Activated naive CD8-positive, alpha-beta T cell treated with anti-CD3 and anti-CD28 coated beads, Interleukin-2, amount 50 U/mL, for 24 hours (primary cell): ENCODE measurements around the gene EFCAB13.

Experiments
- ATAC-seq: fragments of 150-1000 bp; cut with Tn5 transposase; one replicate; pipeline ENCODE4 v1.10.0; 2021
- DNase-seq: peaks from one replicate; pipeline ENCODE4 v3.0.0; 2021
- H3K27ac Mint-ChIP-seq: one replicate; pipeline ENCODE4 v1.8.0; 2021; ENCODE audit warnings: mild to moderate bottlenecking, mixed read lengths
- H3K27me3 Mint-ChIP-seq: one replicate; pipeline ENCODE4 v1.8.0; 2021; ENCODE audit warnings: mixed read lengths
- H3K36me3 Mint-ChIP-seq: one replicate; pipeline ENCODE4 v1.8.0; 2021; ENCODE audit warnings: low read depth, mixed read lengths
- H3K4me1 Mint-ChIP-seq: one replicate; pipeline ENCODE4 v1.8.0; 2021; ENCODE audit warnings: mixed read lengths
- H3K4me3 Mint-ChIP-seq: one replicate; pipeline ENCODE4 v1.8.0; 2021; ENCODE audit warnings: mild to moderate bottlenecking, moderate library complexity, mixed read lengths
- H3K9me3 Mint-ChIP-seq: one replicate; pipeline ENCODE4 v1.8.0; 2021; ENCODE audit warnings: mixed read lengths

The EFCAB13 gene

GRCh38 chr17:47287068-47287467 lies 36.7 kb upstream of the EFCAB13 start:
- Mint-ChIP-seq H3K27me3 (no peaks in the 10 kb centered on the region), H3K4me1 (peaks cover 3% of the 10 kb centered on the region)

GRCh38 chr17:47287639-47288038 lies 36.1 kb upstream of the EFCAB13 start:
- no peak for ATAC-seq
- H3K4me3 Mint-ChIP-seq: no peak overlapping the region
- no peak overlapping the region for H3K27ac Mint-ChIP-seq
- no peaks in the 10 kb centered on the region for H3K36me3 Mint-ChIP-seq
- peaks cover 3% of the 10 kb centered on the region for H3K4me1 Mint-ChIP-seq
- no peaks in the 10 kb centered on the region for H3K27me3 Mint-ChIP-seq
- no peaks in the 10 kb centered on the region for H3K9me3 Mint-ChIP-seq
- DNase-seq: no peak

More at GRCh38 chr17:47287068-47287467, 36.7 kb upstream of the EFCAB13 start:
- H3K4me3 Mint-ChIP-seq: no peak overlapping the region
- ATAC-seq (no peak), DNase-seq (no peak)
- no peak overlapping the region for H3K27ac Mint-ChIP-seq
- no peaks in the 10 kb centered on the region for H3K36me3 Mint-ChIP-seq
- H3K9me3 Mint-ChIP-seq: no peaks in the 10 kb centered on the region

- no peaks in the 10 kb centered on the region for H3K9me3 Mint-ChIP-seq
- H3K4me1 Mint-ChIP-seq: peaks cover 3% of the 10 kb centered on the region
- H3K27ac Mint-ChIP-seq: no peak overlapping the region
- H3K4me3 Mint-ChIP-seq: no peak overlapping the region
- DNase-seq (no peak), ATAC-seq (no peak)
- H3K36me3 Mint-ChIP-seq: no peaks in the 10 kb centered on the region
- H3K27me3 Mint-ChIP-seq: no peaks in the 10 kb centered on the region
Measured at GRCh38 chr17:47288531-47289116, 35.1 kb upstream of the EFCAB13 start.

GRCh38 chr17:47289302-47289701 lies 34.5 kb upstream of the EFCAB13 start:
- ATAC-seq: no peak
- Mint-ChIP-seq H3K27ac (no peak overlapping the region), H3K4me3 (no peak overlapping the region), H3K27me3 (no peaks in the 10 kb centered on the region), H3K9me3 (no peaks in the 10 kb centered on the region), H3K36me3 (no peaks in the 10 kb centered on the region), H3K4me1 (peaks cover 5% of the 10 kb centered on the region)
- DNase-seq: no peak

- Mint-ChIP-seq H3K27ac (no peak overlapping the region), H3K27me3 (no peaks in the 10 kb centered on the region), H3K4me3 (no peak overlapping the region), H3K9me3 (no peaks in the 10 kb centered on the region), H3K4me1 (peaks cover 4% of the 10 kb centered on the region), H3K36me3 (no peaks in the 10 kb centered on the region)
- DNase-seq: no peak
- ATAC-seq: no peak
Measured at GRCh38 chr17:47290870-47291241, 32.9 kb upstream of the EFCAB13 start.

- no peak for ATAC-seq
- Mint-ChIP-seq H3K36me3 (no peaks in the 10 kb centered on the region), H3K27ac (no peak overlapping the region), H3K27me3 (no peaks in the 10 kb centered on the region), H3K9me3 (no peaks in the 10 kb centered on the region), H3K4me1 (peaks cover 2% of the 10 kb centered on the region), H3K4me3 (no peak overlapping the region)
- DNase-seq: no peak
Measured at GRCh38 chr17:47291242-47291873, 32.4 kb upstream of the EFCAB13 start.

- H3K36me3 Mint-ChIP-seq: no peaks in the 10 kb centered on the region
- no peaks in the 10 kb centered on the region for H3K27me3 Mint-ChIP-seq
- H3K4me3 Mint-ChIP-seq: no peak overlapping the region
- DNase-seq (no peak), ATAC-seq (no peak)
- peaks cover 2% of the 10 kb centered on the region for H3K4me1 Mint-ChIP-seq
- no peaks in the 10 kb centered on the region for H3K9me3 Mint-ChIP-seq
- H3K27ac Mint-ChIP-seq: no peak overlapping the region
Measured at GRCh38 chr17:47292206-47292605, 31.5 kb upstream of the EFCAB13 start.

- DNase-seq: no peak
- Mint-ChIP-seq H3K36me3 (no peaks in the 10 kb centered on the region), H3K27me3 (no peaks in the 10 kb centered on the region), H3K4me1 (peaks cover 2% of the 10 kb centered on the region), H3K4me3 (no peak overlapping the region), H3K27ac (no peak overlapping the region), H3K9me3 (no peaks in the 10 kb centered on the region)
- ATAC-seq: no peak
Measured at GRCh38 chr17:47295037-47295873, 28.5 kb upstream of the EFCAB13 start.

- DNase-seq (no peak), ATAC-seq (no peak)
- Mint-ChIP-seq H3K27me3 (no peaks in the 10 kb centered on the region), H3K36me3 (no peaks in the 10 kb centered on the region), H3K27ac (no peak overlapping the region), H3K4me3 (no peak overlapping the region), H3K4me1 (peaks cover 2% of the 10 kb centered on the region), H3K9me3 (no peaks in the 10 kb centered on the region)
Measured at GRCh38 chr17:47295874-47296255, 27.9 kb upstream of the EFCAB13 start.

- Mint-ChIP-seq H3K27ac (no peak overlapping the region), H3K36me3 (no peaks in the 10 kb centered on the region), H3K27me3 (no peaks in the 10 kb centered on the region), H3K4me1 (peaks cover 2% of the 10 kb centered on the region), H3K9me3 (no peaks in the 10 kb centered on the region), H3K4me3 (no peak overlapping the region)
- ATAC-seq: no peak
- no peak for DNase-seq
Measured at GRCh38 chr17:47297661-47298400, 25.9 kb upstream of the EFCAB13 start.

GRCh38 chr17:47298712-47299111 lies 25.0 kb upstream of the EFCAB13 start:
- Mint-ChIP-seq H3K9me3 (no peaks in the 10 kb centered on the region), H3K4me1 (peaks cover 2% of the 10 kb centered on the region), H3K27ac (no peak overlapping the region), H3K4me3 (no peak overlapping the region), H3K27me3 (no peaks in the 10 kb centered on the region), H3K36me3 (no peaks in the 10 kb centered on the region)
- no peak for DNase-seq
- ATAC-seq: no peak

- Mint-ChIP-seq H3K4me3 (no peak overlapping the region), H3K9me3 (no peaks in the 10 kb centered on the region), H3K27me3 (no peaks in the 10 kb centered on the region), H3K36me3 (no peaks in the 10 kb centered on the region), H3K4me1 (no peaks in the 10 kb centered on the region), H3K27ac (no peak overlapping the region)
- DNase-seq: no peak
- ATAC-seq: no peak
Measured at GRCh38 chr17:47299239-47299910, 24.4 kb upstream of the EFCAB13 start.

- no peak overlapping the region for H3K27ac Mint-ChIP-seq
- ATAC-seq: no peak
- no peaks in the 10 kb centered on the region for H3K27me3 Mint-ChIP-seq
Measured at GRCh38 chr17:47300718-47301117, 23.0 kb upstream of the EFCAB13 start.

GRCh38 chr17:47301161-47301560 lies 22.6 kb upstream of the EFCAB13 start:
- H3K9me3 Mint-ChIP-seq: no peaks in the 10 kb centered on the region
- H3K4me1 Mint-ChIP-seq: peaks cover 10% of the 10 kb centered on the region
- H3K27me3 Mint-ChIP-seq: no peaks in the 10 kb centered on the region
- peak; percentile 18 for ATAC-seq
- no peak for DNase-seq
- H3K27ac Mint-ChIP-seq: no peak overlapping the region
- H3K4me3 Mint-ChIP-seq: no peak overlapping the region
- H3K36me3 Mint-ChIP-seq: no peaks in the 10 kb centered on the region

More at GRCh38 chr17:47300718-47301117, 23.0 kb upstream of the EFCAB13 start:
- no peak for DNase-seq
- H3K9me3 Mint-ChIP-seq: no peaks in the 10 kb centered on the region
- H3K4me3 Mint-ChIP-seq: no peak overlapping the region
- H3K4me1 Mint-ChIP-seq: peaks cover 8% of the 10 kb centered on the region
- no peaks in the 10 kb centered on the region for H3K36me3 Mint-ChIP-seq
